Mesodermal cell (in vitro differentiated cells): ENCODE measurements around the gene LRRC49.
"Not testable (repeated sequence)": the region's sequence is repeated elsewhere in the genome, so short reads cannot be mapped to it uniquely, and the experiment has no call there.

Experiments
- H3K27ac ChIP-seq: 2 replicates; pipeline ENCODE4 v1.7.0; 2013; ENCODE audit warnings: mild to moderate bottlenecking, low read depth, low read length, moderate library complexity; ENCODE audit not compliant: severe bottlenecking
- H3K36me3 ChIP-seq: 2 replicates; pipeline ENCODE4 v1.7.1; 2013; ENCODE audit warnings: mild to moderate bottlenecking, low read length, moderate library complexity; ENCODE audit not compliant: control insufficient read depth, insufficient read depth
- H3K4me1 ChIP-seq: one replicate; pipeline ENCODE4 v1.7.1; 2013; ENCODE audit warnings: mild to moderate bottlenecking, low read length; ENCODE audit not compliant: insufficient read depth, control insufficient read depth, poor library complexity, severe bottlenecking
- H3K4me3 ChIP-seq: 2 replicates; pipeline ENCODE4 v1.7.0; 2013; ENCODE audit warnings: low read length, control low read depth, mild to moderate bottlenecking; ENCODE audit not compliant: insufficient read depth, poor library complexity, severe bottlenecking; ENCODE audit errors: extremely low read depth
- H3K9me3 ChIP-seq: 2 replicates; pipeline ENCODE4 v1.7.1; 2013; ENCODE audit warnings: mild to moderate bottlenecking, low read length, moderate library complexity; ENCODE audit not compliant: control insufficient read depth
- WGBS, 2 experiments: methylation state at CpG; one replicate each; pipeline ENCODE4 v1.1.5; 2013; ENCODE audit warnings: missing lambda C conversion rate in 2 of 2; ENCODE audit not compliant: insufficient coverage in 2 of 2; 5-methylcytosine and 5-hydroxymethylcytosine counted together

LRRC49 gene

DNA sequence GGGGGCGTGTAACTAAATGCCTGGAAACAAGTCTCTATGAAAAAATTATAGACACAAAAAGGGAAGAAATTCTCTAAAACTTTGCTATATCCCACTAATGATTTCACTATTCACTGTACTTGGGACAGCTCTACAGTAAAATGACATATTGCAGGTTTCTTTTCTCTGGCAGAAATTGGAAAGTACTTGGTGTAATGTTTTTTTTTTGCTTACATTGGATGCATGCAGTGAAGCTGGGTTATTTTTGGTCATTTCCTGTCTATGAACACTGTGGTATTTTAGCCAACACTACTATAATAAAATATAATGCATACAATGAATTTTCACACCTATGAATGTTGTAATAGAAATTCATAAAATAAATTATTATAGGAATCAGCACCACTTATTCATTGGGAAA is 109.7 kb downstream of the LRRC49 start:
- Histone ChIP-seq H3K4me1 (no peaks in the 10 kb centered on the region), H3K36me3 (no peaks in the 10 kb centered on the region), H3K27ac (no peak overlapping the region), H3K4me3 (no peak overlapping the region), H3K9me3 (peaks cover 6% of the 10 kb centered on the region)
- WGBS, 2 experiments: no CpG with 5 or more reads among the region's 1 CpG

DNA sequence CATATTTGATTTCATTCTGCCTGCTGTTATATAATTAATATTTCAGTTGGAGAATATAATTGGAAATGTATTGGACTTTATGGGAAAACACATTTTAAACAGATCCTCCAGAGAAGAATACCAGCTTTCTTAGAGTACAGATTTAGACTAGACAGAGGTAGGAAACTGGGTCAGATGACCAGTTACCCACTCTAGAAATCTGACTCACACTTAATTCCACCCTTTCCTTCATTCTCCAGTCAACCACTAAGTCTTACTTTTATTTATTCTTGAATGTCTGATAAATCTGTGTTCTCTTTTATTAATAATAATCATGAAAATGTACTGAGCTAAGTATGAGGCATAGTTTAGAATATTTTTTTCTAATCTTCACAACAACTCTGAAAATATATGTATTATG is 110.7 kb downstream of the LRRC49 start:
- H3K4me1 ChIP-seq: no peaks in the 10 kb centered on the region
- no peak overlapping the region for H3K27ac ChIP-seq
- H3K9me3 ChIP-seq: peaks cover 6% of the 10 kb centered on the region

DNA sequence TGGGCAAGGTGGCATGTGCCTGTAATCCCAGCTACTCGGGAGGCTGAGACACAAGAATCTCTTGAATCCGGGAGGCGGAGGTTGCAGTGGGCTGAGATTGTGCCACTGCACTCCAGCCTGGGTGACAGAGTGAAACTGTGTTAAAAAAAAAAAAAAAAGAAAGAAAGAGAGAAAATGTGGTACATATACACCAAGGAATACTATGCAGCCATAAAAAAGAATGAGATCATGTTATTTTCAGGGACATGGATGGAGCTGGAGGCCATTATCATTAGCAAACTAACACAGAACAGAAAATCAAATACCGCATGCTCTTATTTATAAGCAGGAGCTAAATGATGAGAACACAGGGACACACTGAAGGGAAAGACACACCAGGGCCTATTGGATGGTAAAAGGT is 111.9 kb downstream of the LRRC49 start:
- H3K4me1 ChIP-seq, H3K27ac ChIP-seq, H3K36me3 ChIP-seq, H3K9me3 ChIP-seq, H3K4me3 ChIP-seq: not testable (repeated sequence)
- 95 to 96% methylated on average over 3 of the region's 4 CpGs for WGBS, 2 experiments

More for the DNA sequence above, 110.7 kb downstream of the LRRC49 start:
- Histone ChIP-seq H3K4me3 (no peak overlapping the region), H3K36me3 (no peaks in the 10 kb centered on the region)

- H3K27ac ChIP-seq: no peak overlapping the region
- H3K4me3 ChIP-seq: no peak overlapping the region
- 83% methylated on average over 1 of the region's 1 CpG for WGBS, 2 experiments
- H3K9me3 ChIP-seq: no peaks in the 10 kb centered on the region
- H3K4me1 ChIP-seq: no peaks in the 10 kb centered on the region
- no peaks in the 10 kb centered on the region for H3K36me3 ChIP-seq
Measured at GRCh38 chr15:71005895-71006294, 113.3 kb downstream of the LRRC49 start.

GRCh38 chr15:71008250-71008870 is 115.7 kb downstream of the LRRC49 start:
- Histone ChIP-seq H3K4me3 (no peak overlapping the region), H3K4me1 (no peaks in the 10 kb centered on the region), H3K36me3 (no peaks in the 10 kb centered on the region), H3K27ac (no peak overlapping the region), H3K9me3 (no peaks in the 10 kb centered on the region)
- WGBS, 2 experiments: no CpG with 5 or more reads among the region's 2 CpGs

DNA sequence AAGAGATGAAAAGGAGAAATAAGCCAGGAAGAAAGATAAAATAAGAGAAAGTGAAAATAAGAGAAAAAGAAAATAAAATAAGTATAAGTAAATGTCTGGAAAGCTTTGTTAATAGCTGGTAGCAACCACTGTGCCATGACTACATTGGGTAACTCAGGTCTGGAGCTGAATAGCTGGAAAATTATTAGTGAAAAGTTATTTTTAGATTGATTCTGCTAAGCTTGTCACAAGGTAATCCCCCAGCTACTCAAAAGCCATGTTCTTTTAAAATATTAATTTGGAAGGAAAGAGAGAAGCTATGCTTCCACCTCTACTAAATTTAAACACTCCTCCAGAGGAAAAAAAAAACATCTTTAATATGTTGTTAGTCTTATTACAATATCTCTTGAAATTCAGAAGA is 117.8 kb downstream of the LRRC49 start:
- Histone ChIP-seq H3K36me3 (no peaks in the 10 kb centered on the region), H3K4me3 (no peak overlapping the region)

GRCh38 chr15:71010997-71011396 is 118.4 kb downstream of the LRRC49 start:
- Histone ChIP-seq H3K9me3 (no peaks in the 10 kb centered on the region), H3K36me3 (no peaks in the 10 kb centered on the region), H3K27ac (no peak overlapping the region), H3K4me3 (no peak overlapping the region), H3K4me1 (no peaks in the 10 kb centered on the region)
- WGBS, 2 experiments: 40% methylated on average over 1 of the region's 2 CpGs

More for the DNA sequence above, 117.8 kb downstream of the LRRC49 start:
- no peaks in the 10 kb centered on the region for H3K4me1 ChIP-seq
- no peaks in the 10 kb centered on the region for H3K9me3 ChIP-seq
- H3K27ac ChIP-seq: no peak overlapping the region

- Histone ChIP-seq H3K4me3 (no peak overlapping the region), H3K36me3 (no peaks in the 10 kb centered on the region), H3K9me3 (no peaks in the 10 kb centered on the region), H3K4me1 (no peaks in the 10 kb centered on the region), H3K27ac (no peak overlapping the region)
- WGBS, 2 experiments: no CpG with 5 or more reads among the region's 1 CpG
Measured at GRCh38 chr15:71011503-71012155, 119.0 kb downstream of the LRRC49 start.

- Histone ChIP-seq H3K4me1 (no peaks in the 10 kb centered on the region), H3K27ac (no peak overlapping the region), H3K36me3 (no peaks in the 10 kb centered on the region), H3K4me3 (no peak overlapping the region), H3K9me3 (no peaks in the 10 kb centered on the region)
- WGBS, 2 experiments: 100% methylated on average over 2 of the region's 2 CpGs; no CpG with 5 or more reads in 1 of the 2 experiments
Measured at GRCh38 chr15:71013446-71013845, 120.8 kb downstream of the LRRC49 start.

DNA sequence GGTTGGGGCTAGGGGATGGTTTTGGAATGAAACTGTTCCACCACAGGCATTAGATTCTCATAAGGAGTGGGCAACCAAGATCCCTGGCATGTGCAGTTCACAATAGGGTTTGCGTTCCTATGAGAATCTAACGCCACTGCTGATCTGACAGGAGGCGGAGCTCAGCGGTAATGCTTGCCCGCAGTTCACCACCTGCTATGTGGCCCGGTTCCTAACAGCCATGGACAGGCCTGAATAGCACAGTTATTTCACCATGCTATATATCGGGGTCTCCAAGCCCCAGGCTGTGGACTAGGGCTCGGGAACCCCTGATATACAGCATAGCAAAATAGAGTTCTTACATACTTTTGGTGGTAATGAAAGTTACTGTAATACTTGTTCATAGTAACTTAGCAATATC is 122.7 kb downstream of the LRRC49 start:
- H3K9me3 ChIP-seq: no peaks in the 10 kb centered on the region
- WGBS, 2 experiments: 87 to 96% methylated on average over 5 to 6 of the region's 8 CpGs

GRCh38 chr15:71031232-71031631 is 138.6 kb downstream of the LRRC49 start:
- WGBS, 2 experiments: 67 to 92% methylated on average over 3 of the region's 4 CpGs
- not testable (repeated sequence) for H3K4me1 ChIP-seq, H3K9me3 ChIP-seq, H3K36me3 ChIP-seq, H3K27ac ChIP-seq, H3K4me3 ChIP-seq

More for the DNA sequence above, 122.7 kb downstream of the LRRC49 start:
- Histone ChIP-seq H3K4me3 (no peak overlapping the region), H3K4me1 (no peaks in the 10 kb centered on the region), H3K36me3 (no peaks in the 10 kb centered on the region), H3K27ac (no peak overlapping the region)
